HepG2 (cell line): ENCODE measurements around the gene CCDC85C. TPM values are rescaled to one million over a fixed set of nuclear protein-coding genes. Genes with fewer than 3 reads are reported as not detected.

ENCODE experiments used
- AGO2 ChIP-seq: fragments of 200-400 bp; formaldehyde crosslinking; optimal IDR thresholded peaks from 2 replicates; pipeline ENCODE3; 2017; ENCODE audit warnings: mild to moderate bottlenecking, low read depth, low read length, moderate library complexity
- CTCF ChIP-seq: sonication (generic); formaldehyde crosslinking; IDR thresholded peaks from 2 replicates; pipeline ENCODE4 v1.5.0; 2020; ENCODE audit warnings: mild to moderate bottlenecking, missing genetic modification reagents, moderate library complexity
- EEA1 ChIP-seq: sonication (generic); formaldehyde crosslinking; IDR thresholded peaks from 2 replicates; pipeline ENCODE4 v1.5.1; 2020; ENCODE audit warnings: mild to moderate bottlenecking, missing genetic modification reagents, borderline replicate concordance
- HINFP ChIP-seq: sonication (generic); formaldehyde crosslinking; IDR thresholded peaks from 2 replicates; pipeline ENCODE4 v1.4.0; 2020; ENCODE audit warnings: low read depth, mild to moderate bottlenecking, missing genetic modification reagents
- PRDM10 ChIP-seq: sonication (generic); formaldehyde crosslinking; IDR thresholded peaks from 2 replicates; pipeline ENCODE4 v1.4.0; 2020; ENCODE audit warnings: low read depth, missing genetic modification reagents
- TBX2 ChIP-seq: sonication (generic); formaldehyde crosslinking; IDR thresholded peaks from 2 replicates; pipeline ENCODE4 v1.5.0; 2020; ENCODE audit warnings: missing genetic modification reagents, mild to moderate bottlenecking, borderline replicate concordance
- ZFP37 ChIP-seq: sonication (generic); formaldehyde crosslinking; IDR thresholded peaks from 2 replicates; pipeline ENCODE4 v1.4.0; 2020; ENCODE audit warnings: missing genetic modification reagents, borderline replicate concordance
- ZNF138 ChIP-seq: sonication (generic); formaldehyde crosslinking; IDR thresholded peaks from 2 replicates; pipeline ENCODE4 v1.5.0; 2020; ENCODE audit warnings: mild to moderate bottlenecking, low read depth, missing genetic modification reagents
- ZNF468 ChIP-seq: sonication (generic); formaldehyde crosslinking; IDR thresholded peaks from 2 replicates; pipeline ENCODE4 v1.8.0; 2022; ENCODE audit warnings: mild to moderate bottlenecking, moderate library complexity, missing genetic modification reagents
- ZNF740 ChIP-seq: sonication (generic); formaldehyde crosslinking; IDR thresholded peaks from 2 replicates; pipeline ENCODE4 v1.4.0; 2020; ENCODE audit warnings: missing genetic modification reagents
- ZNF761 ChIP-seq: sonication (generic); formaldehyde crosslinking; conservative IDR thresholded peaks from 2 replicates; pipeline ENCODE4 v1.4.0; 2020; ENCODE audit warnings: mild to moderate bottlenecking, missing genetic modification reagents
- polyA plus RNA-seq, 8 experiments: library from polyadenylated mRNA; depleted of rRNA in 3 of 8; stranded (reverse) in 7 of 8; unstranded in 1 of 8; fragments of >200 nt; fragmentation: Illumina TruSeq in 4 of 8; extraction: Trizol in 4 of 8; gene quantifications; 2 replicates each; pipeline versions ENCODE4 v1.2.1 to v1.2.3, GENCODE V29; 2011 to 2016; ENCODE audit warnings: low read depth in 4 of 8, missing spikeins in 1 of 8, mixed read lengths in 1 of 8; ENCODE audit not compliant: insufficient read depth in 1 of 8
- total RNA-seq, 5 experiments: library from RNA; depleted of rRNA; stranded (reverse); fragments of >200 nt; fragmentation: Illumina TruSeq; extraction: Trizol; gene quantifications; 2 replicates each; pipeline ENCODE4 v1.2.3, GENCODE V29; 2016; ENCODE audit warnings: low read depth in 1 of 5
- TF ChIP-seq, protein P1 (sequence below): sonication (generic); formaldehyde crosslinking; IDR thresholded peaks from 2 replicates; pipeline ENCODE4 v1.5.1; 2020; ENCODE audit warnings: mild to moderate bottlenecking, missing genetic modification reagents, moderate library complexity

The CCDC85C gene
- total and polyA plus RNA-seq, 2 of the 13 experiments (the other 11 are each of a cell fraction or from before 2014, with no cell fraction given), result 18.8 to 43.8 TPM

- TF ChIP-seq, protein P1, sequence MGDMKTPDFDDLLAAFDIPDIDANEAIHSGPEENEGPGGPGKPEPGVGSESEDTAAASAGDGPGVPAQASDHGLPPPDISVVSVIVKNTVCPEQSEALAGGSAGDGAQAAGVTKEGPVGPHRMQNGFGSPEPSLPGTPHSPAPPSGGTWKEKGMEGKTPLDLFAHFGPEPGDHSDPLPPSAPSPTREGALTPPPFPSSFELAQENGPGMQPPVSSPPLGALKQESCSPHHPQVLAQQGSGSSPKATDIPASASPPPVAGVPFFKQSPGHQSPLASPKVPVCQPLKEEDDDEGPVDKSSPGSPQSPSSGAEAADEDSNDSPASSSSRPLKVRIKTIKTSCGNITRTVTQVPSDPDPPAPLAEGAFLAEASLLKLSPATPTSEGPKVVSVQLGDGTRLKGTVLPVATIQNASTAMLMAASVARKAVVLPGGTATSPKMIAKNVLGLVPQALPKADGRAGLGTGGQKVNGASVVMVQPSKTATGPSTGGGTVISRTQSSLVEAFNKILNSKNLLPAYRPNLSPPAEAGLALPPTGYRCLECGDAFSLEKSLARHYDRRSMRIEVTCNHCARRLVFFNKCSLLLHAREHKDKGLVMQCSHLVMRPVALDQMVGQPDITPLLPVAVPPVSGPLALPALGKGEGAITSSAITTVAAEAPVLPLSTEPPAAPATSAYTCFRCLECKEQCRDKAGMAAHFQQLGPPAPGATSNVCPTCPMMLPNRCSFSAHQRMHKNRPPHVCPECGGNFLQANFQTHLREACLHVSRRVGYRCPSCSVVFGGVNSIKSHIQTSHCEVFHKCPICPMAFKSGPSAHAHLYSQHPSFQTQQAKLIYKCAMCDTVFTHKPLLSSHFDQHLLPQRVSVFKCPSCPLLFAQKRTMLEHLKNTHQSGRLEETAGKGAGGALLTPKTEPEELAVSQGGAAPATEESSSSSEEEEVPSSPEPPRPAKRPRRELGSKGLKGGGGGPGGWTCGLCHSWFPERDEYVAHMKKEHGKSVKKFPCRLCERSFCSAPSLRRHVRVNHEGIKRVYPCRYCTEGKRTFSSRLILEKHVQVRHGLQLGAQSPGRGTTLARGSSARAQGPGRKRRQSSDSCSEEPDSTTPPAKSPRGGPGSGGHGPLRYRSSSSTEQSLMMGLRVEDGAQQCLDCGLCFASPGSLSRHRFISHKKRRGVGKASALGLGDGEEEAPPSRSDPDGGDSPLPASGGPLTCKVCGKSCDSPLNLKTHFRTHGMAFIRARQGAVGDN (CRISPR knock-in tag), result 0 out of 2 replicates have a peak, but pooled peaks have one; percentile 1
- TF ChIP-seq AGO2 (peak; percentile 63), TBX2 (CRISPR knock-in tag) (no peak), ZNF468 (CRISPR knock-in tag) (no peak), PRDM10 (no peak), ZNF138 (CRISPR knock-in tag) (0 out of 2 replicates have a peak, but pooled peaks have one; percentile 53), ZFP37 (no peak), HINFP (CRISPR knock-in tag) (no peak), ZNF761 (no peak), CTCF (CRISPR knock-in tag) (0 out of 2 replicates have a peak, but pooled peaks have one; percentile 19), ZNF740 (CRISPR knock-in tag) (0 out of 2 replicates have a peak, but pooled peaks have one; percentile 65), EEA1 (CRISPR knock-in tag) (no peak)
- TF ChIP-seq, all 625 proteins: peak for 13
Measured at GRCh38 chr14:99554184-99554583, 49.8 kb downstream of the CCDC85C start (continued).
